Activated T-cell treated with anti-CD3 and anti-CD28 coated beads, Interleukin-2, amount 50 U/mL, for 24 hours (primary cell): ENCODE data around the gene CSPG4.
"Not testable (repeated sequence)": the region's sequence is repeated elsewhere in the genome, so short reads cannot be mapped to it uniquely, and the experiment has no call there.

Experiments
- DNase-seq: peaks from one replicate; pipeline ENCODE4 v3.0.0-alpha.2; 2020
- H3K27ac Mint-ChIP-seq: 2 replicates; pipeline ENCODE4 v1.8.0; 2020; ENCODE audit warnings: mild to moderate bottlenecking, mixed read lengths
- H3K27me3 Mint-ChIP-seq: 2 replicates; pipeline ENCODE4 v1.8.0; 2020; ENCODE audit warnings: mixed read lengths
- H3K36me3 Mint-ChIP-seq: 2 replicates; pipeline ENCODE4 v1.8.0; 2020; ENCODE audit warnings: low read depth, mixed read lengths
- H3K4me1 Mint-ChIP-seq: 2 replicates; pipeline ENCODE4 v1.8.0; 2020; ENCODE audit warnings: low read depth, mixed read lengths
- H3K4me3 Mint-ChIP-seq: 2 replicates; pipeline ENCODE4 v1.8.0; 2020; ENCODE audit warnings: mild to moderate bottlenecking, moderate library complexity, mixed read lengths
- H3K9me3 Mint-ChIP-seq: 2 replicates; pipeline ENCODE4 v1.8.0; 2020; ENCODE audit warnings: mixed read lengths

CSPG4 gene

GRCh38 chr15:75732177-75732808, 19.6 kb upstream of the CSPG4 start:
- H3K9me3 Mint-ChIP-seq, result no peaks in the 10 kb centered on the region
- H3K27ac Mint-ChIP-seq, result no peak overlapping the region
- no peak overlapping the region for H3K4me3 Mint-ChIP-seq
- H3K27me3 Mint-ChIP-seq, result peaks cover 12% of the 10 kb centered on the region
- no peak for DNase-seq
- no peaks in the 10 kb centered on the region for H3K36me3 Mint-ChIP-seq
- H3K4me1 Mint-ChIP-seq, result peaks cover 12% of the 10 kb centered on the region

- Mint-ChIP-seq H3K27ac (no peak overlapping the region), H3K4me3 (no peak overlapping the region), H3K27me3 (peaks cover 18% of the 10 kb centered on the region), H3K9me3 (no peaks in the 10 kb centered on the region), H3K4me1 (peaks cover 12% of the 10 kb centered on the region), H3K36me3 (no peaks in the 10 kb centered on the region)
- DNase-seq, result no peak
These were observed 18.9 kb upstream of the CSPG4 start for GRCh38 chr15:75731248-75732151.

- H3K36me3 Mint-ChIP-seq, H3K27ac Mint-ChIP-seq, H3K4me3 Mint-ChIP-seq, DNase-seq, H3K9me3 Mint-ChIP-seq: not testable (repeated sequence)
- Mint-ChIP-seq H3K27me3 (peaks cover 18% of the 10 kb centered on the region), H3K4me1 (peaks cover 12% of the 10 kb centered on the region)
These were observed 18.0 kb upstream of the CSPG4 start for GRCh38 chr15:75730376-75731247.

- H3K4me3 Mint-ChIP-seq, result no peak overlapping the region
- no peak for DNase-seq
- peaks cover 18% of the 10 kb centered on the region for H3K27me3 Mint-ChIP-seq
- no peaks in the 10 kb centered on the region for H3K9me3 Mint-ChIP-seq
- H3K27ac Mint-ChIP-seq, result no peak overlapping the region
- H3K36me3 Mint-ChIP-seq, result no peaks in the 10 kb centered on the region
- H3K4me1 Mint-ChIP-seq, result peaks cover 12% of the 10 kb centered on the region
These were observed 16.9 kb upstream of the CSPG4 start for GRCh38 chr15:75729326-75730069.

- Mint-ChIP-seq H3K4me3 (no peak overlapping the region), H3K27me3 (peaks cover 18% of the 10 kb centered on the region), H3K27ac (no peak overlapping the region), H3K36me3 (no peaks in the 10 kb centered on the region), H3K4me1 (peaks cover 12% of the 10 kb centered on the region), H3K9me3 (no peaks in the 10 kb centered on the region)
- peak; percentile 82 for DNase-seq
These were observed 15.4 kb upstream of the CSPG4 start for GRCh38 chr15:75727851-75728715.

DNA sequence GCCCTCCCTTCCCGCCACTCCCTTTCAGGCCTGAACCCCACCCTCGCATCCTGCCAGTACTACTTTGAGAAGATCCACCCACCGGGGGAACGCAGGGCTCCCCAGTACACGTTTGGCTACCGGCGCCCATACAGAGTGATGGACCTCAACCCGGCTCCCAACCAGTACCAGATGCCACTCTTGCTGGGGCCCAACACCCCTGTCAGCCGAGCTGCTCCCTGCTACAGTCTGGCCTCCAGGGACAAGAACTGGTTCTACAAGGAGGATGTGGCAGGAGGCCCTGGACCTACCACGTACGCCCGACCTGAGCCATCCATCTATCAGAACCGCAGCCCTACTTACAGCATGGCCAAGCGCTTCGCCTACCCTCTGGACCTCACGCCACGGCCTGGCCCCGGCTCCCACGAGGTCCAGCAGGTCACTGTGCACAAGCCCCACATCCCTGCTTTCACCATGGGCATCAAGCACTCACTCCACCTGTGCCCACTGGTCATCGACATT, 14.4 kb upstream of the CSPG4 start:
- no peak for DNase-seq
- Mint-ChIP-seq H3K27me3 (peaks cover 13% of the 10 kb centered on the region), H3K36me3 (no peaks in the 10 kb centered on the region), H3K4me3 (no peak overlapping the region), H3K4me1 (peaks cover 5% of the 10 kb centered on the region), H3K9me3 (no peaks in the 10 kb centered on the region), H3K27ac (no peak overlapping the region)

DNA sequence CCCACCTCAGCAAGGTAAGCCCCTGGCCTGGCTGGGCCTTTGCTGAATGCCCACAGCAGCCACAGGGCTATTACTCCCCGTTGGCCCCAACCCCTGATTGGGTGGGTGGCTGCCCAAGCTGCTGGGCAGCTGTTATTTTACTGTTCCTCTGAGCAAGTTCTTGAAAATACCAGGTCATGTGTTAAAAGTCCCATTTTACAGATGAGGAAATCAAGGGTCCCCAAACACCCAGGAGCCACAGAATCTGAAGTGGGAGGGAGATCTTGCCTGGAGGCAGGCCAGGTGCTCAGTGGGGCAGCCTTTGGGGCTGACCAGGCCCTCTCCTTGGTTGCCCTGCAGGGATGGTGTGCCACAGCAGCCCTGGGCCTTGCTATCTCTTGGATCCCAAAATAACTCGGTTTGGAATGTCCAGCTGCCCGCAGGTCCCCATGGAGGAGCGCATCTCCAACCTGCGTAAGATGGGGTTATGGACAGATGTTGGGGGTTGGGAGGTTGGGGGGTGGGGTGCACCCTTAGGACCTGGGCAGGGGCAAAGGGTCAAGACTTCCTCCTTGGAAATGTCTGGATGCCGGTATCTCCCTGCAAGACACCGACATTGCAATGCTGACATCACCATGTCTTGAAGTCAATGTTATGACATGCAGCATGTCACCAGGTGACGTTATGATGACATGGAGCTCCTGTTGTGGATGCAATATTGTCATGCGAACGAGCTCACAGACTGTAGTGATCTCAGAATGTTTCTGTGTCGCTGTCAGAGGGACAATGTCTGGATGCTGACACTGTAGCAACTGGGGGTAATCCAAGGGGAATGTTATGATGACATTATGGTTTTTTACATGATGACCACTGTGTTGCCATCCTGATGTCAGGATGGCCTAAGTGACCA, 13.3 kb upstream of the CSPG4 start:
- DNase-seq, result no peak
- Mint-ChIP-seq H3K27me3 (peaks cover 18% of the 10 kb centered on the region), H3K4me1 (peaks cover 5% of the 10 kb centered on the region), H3K4me3 (no peak overlapping the region), H3K36me3 (no peaks in the 10 kb centered on the region), H3K9me3 (no peaks in the 10 kb centered on the region), H3K27ac (no peak overlapping the region)

DNA sequence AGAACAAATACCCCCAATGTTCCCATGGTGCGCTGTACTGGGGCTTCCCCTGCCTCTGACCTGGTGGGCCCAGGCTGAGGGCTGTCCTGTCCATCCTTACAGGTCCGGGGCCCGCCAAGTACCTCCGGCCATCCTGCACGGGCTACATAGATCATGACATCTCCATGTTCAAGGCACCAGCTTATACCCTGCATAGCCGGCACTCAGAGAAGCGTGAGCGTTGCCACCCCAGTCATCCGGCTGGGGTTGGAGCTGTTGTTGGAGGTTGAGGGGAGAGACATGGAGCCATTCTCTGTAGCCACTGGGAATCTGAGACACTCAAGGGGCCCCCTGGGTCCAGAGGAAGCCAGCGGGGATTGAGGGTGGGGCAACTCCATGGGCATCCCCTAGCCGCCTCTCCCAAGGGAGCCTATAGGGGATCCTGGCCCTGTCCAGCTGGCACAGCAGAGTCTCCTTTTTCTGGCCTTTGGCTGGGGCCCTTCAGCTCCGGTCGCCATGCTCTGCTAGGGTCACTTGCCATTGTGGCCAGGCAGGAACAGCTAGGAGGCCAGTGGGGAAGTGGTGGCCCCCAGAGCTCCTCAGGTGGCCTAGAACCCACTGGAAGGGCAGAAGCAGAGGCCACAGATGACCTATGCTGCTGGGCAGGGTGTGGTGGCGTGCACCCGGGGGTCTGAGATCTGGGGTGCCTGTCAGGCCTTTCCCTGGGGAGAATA, 12.5 kb upstream of the CSPG4 start:
- Mint-ChIP-seq H3K27me3 (peaks cover 18% of the 10 kb centered on the region), H3K9me3 (no peaks in the 10 kb centered on the region), H3K4me3 (no peak overlapping the region), H3K36me3 (no peaks in the 10 kb centered on the region), H3K4me1 (peaks cover 8% of the 10 kb centered on the region), H3K27ac (no peak overlapping the region)
- DNase-seq, result no peak

DNA sequence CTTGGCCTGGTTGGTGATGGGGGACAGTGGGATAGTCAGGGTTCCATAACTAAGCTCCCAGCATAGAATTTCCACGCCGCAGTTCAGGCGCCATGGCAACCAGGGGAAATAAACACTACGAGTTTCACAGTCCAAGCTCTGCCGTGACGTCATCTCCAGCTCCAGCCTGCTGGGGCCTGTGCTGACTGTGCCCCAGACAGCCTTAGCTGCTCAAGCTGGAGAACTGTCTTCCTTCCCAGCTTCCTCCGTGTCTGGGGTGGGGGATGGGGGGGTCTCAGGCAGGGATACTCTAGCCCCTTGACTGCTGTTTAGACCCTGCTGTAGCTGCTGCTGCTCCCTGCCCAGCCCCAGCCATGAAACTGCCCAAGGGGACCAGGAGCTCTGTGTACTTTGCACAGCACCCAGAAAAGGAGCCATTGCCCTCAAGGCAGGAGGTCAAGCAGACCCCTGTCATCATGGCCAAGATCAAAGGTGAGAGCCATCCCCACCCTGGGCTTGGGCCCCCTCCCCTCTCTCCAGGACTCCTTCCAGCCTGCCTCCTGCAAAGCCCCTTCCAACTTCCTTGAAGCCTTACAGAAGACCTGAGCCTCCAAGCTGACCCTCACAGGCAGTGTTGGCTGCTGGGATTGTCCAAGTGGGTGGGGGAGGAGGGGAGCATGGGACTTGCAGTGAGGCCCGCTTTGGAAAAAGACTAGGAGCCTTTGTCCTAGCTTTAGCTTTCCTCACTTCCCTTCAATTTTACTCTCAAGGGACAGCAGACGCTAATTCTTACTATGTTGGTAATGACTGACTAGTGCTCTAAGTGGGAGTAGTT, 11.4 kb upstream of the CSPG4 start:
- Mint-ChIP-seq H3K4me1 (peaks cover 8% of the 10 kb centered on the region), H3K4me3 (no peak overlapping the region), H3K9me3 (no peaks in the 10 kb centered on the region), H3K27me3 (peaks cover 18% of the 10 kb centered on the region), H3K27ac (no peak overlapping the region), H3K36me3 (no peaks in the 10 kb centered on the region)
- no peak for DNase-seq

DNA sequence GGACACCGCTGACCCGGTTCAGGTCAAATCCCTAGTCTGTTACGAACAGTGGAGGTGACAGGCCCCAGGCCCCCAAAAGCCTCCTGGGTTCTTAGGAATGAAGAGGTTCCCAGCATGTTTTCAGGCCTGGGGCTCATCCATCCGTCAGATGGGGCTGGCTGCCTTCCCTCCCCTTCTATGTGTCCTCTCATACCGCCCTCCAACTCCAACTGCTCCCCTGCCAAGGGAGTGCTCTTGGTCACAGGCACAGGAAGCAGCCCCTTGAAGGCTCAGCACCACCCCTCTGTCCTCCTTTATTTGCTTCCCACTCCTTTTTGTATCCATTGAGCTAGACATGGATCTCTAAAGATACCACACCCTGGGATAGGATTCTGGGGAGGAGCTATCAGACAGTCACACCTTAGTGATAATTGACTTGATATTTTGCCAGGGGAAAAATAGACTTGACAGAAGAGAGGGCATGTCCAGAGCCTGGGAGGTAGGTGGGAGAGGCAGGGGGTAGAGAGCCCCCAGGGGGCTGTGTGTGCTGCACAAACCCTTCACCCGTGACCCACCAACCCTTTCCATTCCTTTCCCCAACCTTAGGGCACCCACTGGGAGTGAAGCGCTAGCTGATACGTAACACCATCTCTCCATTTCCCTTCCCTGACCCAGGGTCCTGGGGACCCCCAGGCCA, 10.7 kb upstream of the CSPG4 start:
- no peak for DNase-seq
- Mint-ChIP-seq H3K27me3 (peaks cover 25% of the 10 kb centered on the region), H3K9me3 (no peaks in the 10 kb centered on the region), H3K4me1 (peaks cover 8% of the 10 kb centered on the region), H3K36me3 (no peaks in the 10 kb centered on the region), H3K4me3 (no peak overlapping the region), H3K27ac (no peak overlapping the region)
